ENCODE measurements around the gene LRP1. TPM values are rescaled to one million over a fixed set of nuclear protein-coding genes. Genes with fewer than 3 reads are reported as not detected.

LRP1 gene
- total RNA-seq, 1 donor from 2014 or later: 448 TPM

DNA sequence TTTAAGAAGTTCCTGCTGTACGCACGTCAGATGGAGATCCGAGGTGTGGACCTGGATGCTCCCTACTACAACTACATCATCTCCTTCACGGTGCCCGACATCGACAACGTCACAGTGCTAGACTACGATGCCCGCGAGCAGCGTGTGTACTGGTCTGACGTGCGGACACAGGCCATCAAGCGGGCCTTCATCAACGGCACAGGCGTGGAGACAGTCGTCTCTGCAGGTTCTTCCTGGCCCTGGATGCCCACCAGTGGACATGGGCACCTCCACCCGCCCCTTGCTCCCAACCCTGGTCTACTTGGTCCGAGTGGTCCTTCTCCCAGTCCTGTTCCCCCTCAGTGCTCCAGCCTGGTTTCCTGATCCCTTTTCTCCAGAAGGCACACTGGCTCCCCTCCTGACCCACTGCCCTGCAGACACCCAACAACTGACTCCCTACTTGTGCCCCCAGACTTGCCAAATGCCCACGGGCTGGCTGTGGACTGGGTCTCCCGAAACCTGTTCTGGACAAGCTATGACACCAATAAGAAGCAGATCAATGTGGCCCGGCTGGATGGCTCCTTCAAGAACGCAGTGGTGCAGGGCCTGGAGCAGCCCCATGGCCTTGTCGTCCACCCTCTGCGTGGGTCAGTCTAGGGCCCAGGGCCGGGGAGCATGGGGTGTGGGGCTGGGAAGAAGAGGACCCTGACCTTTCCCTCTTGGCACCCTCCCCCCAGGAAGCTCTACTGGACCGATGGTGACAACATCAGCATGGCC, 51.2 kb downstream of the LRP1 start:
- Mint-ChIP-seq H3K27ac (ENCODE audit: unreplicated experiment) (no peak overlapping the region), H3K4me3 (ENCODE audit: unreplicated experiment) (no peak overlapping the region)

DNA sequence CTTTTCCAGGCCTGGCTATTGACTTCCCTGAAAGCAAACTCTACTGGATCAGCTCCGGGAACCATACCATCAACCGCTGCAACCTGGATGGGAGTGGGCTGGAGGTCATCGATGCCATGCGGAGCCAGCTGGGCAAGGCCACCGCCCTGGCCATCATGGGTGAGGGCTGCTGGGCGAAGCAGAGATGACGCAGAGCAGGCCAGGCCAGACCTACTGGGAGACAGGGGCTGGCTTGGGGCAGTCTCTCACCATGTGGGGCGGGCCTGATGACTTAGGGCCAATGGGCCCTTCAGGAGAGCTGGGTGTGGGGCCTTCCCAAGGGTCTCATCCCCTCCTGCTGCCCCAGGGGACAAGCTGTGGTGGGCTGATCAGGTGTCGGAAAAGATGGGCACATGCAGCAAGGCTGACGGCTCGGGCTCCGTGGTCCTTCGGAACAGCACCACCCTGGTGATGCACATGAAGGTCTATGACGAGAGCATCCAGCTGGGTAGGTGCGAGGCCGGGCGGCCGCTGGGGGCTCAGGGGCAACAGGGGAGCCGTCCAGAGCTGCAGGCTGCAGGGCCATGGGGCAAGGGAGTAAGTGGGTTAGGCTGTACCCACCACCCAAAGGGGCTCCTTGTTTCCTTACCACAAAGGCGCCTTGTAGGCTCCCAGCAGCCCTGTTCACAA, 52.2 kb downstream of the LRP1 start:
- DNase-seq (ENCODE audit: low spot score): no peak
- TF ChIP-seq, protein P1, sequence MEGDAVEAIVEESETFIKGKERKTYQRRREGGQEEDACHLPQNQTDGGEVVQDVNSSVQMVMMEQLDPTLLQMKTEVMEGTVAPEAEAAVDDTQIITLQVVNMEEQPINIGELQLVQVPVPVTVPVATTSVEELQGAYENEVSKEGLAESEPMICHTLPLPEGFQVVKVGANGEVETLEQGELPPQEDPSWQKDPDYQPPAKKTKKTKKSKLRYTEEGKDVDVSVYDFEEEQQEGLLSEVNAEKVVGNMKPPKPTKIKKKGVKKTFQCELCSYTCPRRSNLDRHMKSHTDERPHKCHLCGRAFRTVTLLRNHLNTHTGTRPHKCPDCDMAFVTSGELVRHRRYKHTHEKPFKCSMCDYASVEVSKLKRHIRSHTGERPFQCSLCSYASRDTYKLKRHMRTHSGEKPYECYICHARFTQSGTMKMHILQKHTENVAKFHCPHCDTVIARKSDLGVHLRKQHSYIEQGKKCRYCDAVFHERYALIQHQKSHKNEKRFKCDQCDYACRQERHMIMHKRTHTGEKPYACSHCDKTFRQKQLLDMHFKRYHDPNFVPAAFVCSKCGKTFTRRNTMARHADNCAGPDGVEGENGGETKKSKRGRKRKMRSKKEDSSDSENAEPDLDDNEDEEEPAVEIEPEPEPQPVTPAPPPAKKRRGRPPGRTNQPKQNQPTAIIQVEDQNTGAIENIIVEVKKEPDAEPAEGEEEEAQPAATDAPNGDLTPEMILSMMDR (IDR thresholded peaks at IDR 0.05): no peak
- no peak overlapping the region for H3K27ac Mint-ChIP-seq (ENCODE audit: unreplicated experiment)
- peaks cover 54% of the 10 kb centered on the region for H3K36me3 Mint-ChIP-seq (ENCODE audit: low read depth)
- H3K9me3 Mint-ChIP-seq (ENCODE audit: low read depth): no peaks in the 10 kb centered on the region
- no peak overlapping the region for H3K4me3 Mint-ChIP-seq (ENCODE audit: unreplicated experiment)
- no peaks in the 10 kb centered on the region for H3K27me3 Mint-ChIP-seq (ENCODE audit: low read depth)
- peaks cover 5% of the 10 kb centered on the region for H3K4me1 Mint-ChIP-seq (ENCODE audit: low read depth)

More for the DNA sequence above, 51.2 kb downstream of the LRP1 start:
- H3K4me1 Mint-ChIP-seq (ENCODE audit: low read depth): peaks cover 5% of the 10 kb centered on the region
- H3K9me3 Mint-ChIP-seq (ENCODE audit: low read depth): no peaks in the 10 kb centered on the region
- TF ChIP-seq, protein P1 (IDR thresholded peaks at IDR 0.05): no peak
- DNase-seq (ENCODE audit: low spot score): no peak
- peaks cover 53% of the 10 kb centered on the region for H3K36me3 Mint-ChIP-seq (ENCODE audit: low read depth)
- no peaks in the 10 kb centered on the region for H3K27me3 Mint-ChIP-seq (ENCODE audit: low read depth)

DNA sequence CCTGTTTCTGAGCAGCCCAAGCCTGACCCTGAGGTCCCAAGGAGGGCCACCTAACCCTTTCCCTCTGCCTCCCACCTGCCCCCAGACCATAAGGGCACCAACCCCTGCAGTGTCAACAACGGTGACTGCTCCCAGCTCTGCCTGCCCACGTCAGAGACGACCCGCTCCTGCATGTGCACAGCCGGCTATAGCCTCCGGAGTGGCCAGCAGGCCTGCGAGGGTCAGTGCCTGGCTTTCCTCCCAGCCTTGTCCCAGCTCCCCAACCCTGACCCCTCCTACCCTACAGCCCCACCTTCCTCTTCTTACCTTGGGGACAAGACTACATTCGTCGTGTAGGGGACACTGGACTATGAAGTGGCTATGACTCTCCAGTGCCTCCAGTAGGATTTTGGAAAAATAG, 52.8 kb downstream of the LRP1 start:
- Mint-ChIP-seq H3K36me3 (ENCODE audit: low read depth) (peaks cover 49% of the 10 kb centered on the region), H3K4me3 (ENCODE audit: unreplicated experiment) (no peak overlapping the region), H3K27me3 (ENCODE audit: low read depth) (no peaks in the 10 kb centered on the region), H3K9me3 (ENCODE audit: low read depth) (no peaks in the 10 kb centered on the region), H3K27ac (ENCODE audit: unreplicated experiment) (no peak overlapping the region), H3K4me1 (ENCODE audit: low read depth) (peaks cover 5% of the 10 kb centered on the region)
- TF ChIP-seq, protein P1 (IDR thresholded peaks at IDR 0.05): no peak
- no peak for DNase-seq (ENCODE audit: low spot score)

DNA sequence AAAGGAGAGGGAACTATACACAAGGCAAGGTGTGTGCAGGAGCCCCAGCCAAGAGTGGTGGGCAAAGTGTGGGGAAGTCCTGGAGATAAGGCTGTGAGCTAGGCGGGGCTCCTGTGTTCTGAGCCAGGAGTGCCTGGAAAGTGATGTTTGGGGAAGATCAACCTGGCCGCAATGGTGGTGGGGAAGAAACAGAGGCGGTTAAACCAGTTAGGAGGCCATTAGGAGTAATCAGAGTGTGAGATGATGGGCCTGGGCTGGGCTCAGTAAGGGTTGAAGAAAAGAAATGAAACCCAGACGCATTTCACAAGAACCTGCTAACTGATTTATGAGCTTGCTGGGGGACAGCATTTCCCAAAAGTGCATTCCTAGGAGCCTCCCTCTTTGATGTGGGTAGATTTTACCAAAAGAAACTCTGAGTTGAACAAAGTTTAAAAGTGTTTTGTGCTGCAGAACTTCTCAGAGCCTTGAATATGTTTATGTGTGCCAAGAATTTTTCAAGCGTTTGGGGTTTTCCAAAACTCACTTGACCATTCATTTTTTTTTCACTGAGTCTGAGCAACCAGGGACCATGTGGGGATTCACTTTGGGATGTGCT, 53.4 kb downstream of the LRP1 start:
- H3K4me1 Mint-ChIP-seq (ENCODE audit: low read depth): peaks cover 5% of the 10 kb centered on the region
- no peaks in the 10 kb centered on the region for H3K9me3 Mint-ChIP-seq (ENCODE audit: low read depth)
- TF ChIP-seq, protein P1 (IDR thresholded peaks at IDR 0.05): no peak
- peaks cover 50% of the 10 kb centered on the region for H3K36me3 Mint-ChIP-seq (ENCODE audit: low read depth)
- H3K27ac Mint-ChIP-seq (ENCODE audit: unreplicated experiment): peak overlapping the region; percentile 42
- H3K4me3 Mint-ChIP-seq (ENCODE audit: unreplicated experiment): no peak overlapping the region
- no peaks in the 10 kb centered on the region for H3K27me3 Mint-ChIP-seq (ENCODE audit: low read depth)
- no peak for DNase-seq (ENCODE audit: low spot score)

DNA sequence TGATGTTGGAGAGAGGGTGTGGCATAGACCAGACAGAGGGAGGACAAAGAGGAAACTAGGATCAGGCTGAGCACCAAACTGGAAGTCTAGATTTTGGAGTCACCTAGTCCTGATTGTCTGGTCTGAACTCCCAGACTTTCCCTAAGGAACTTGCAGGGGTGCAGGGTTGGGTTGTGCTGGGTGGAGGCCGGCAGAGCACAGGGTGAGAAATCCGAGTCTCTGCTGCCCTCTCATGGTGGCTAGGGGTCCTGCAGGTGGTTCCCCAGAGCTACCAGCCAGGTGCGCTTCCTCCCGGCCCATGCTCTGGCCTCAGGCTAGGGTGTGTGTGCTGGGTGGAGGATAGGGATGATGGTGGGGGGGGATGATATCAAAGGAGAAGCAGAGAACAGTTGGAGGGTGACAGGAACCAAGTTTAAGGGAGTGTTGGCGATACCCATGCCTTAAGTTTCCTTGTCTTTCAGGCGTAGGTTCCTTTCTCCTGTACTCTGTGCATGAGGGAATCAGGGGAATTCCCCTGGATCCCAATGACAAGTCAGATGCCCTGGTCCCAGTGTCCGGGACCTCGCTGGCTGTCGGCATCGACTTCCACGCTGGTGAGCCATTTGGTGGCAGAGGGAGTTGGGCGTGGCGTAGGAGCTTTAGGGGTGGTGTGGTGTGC, 54.8 kb downstream of the LRP1 start:
- Mint-ChIP-seq H3K27me3 (ENCODE audit: low read depth) (no peaks in the 10 kb centered on the region), H3K9me3 (ENCODE audit: low read depth) (no peaks in the 10 kb centered on the region), H3K4me1 (ENCODE audit: low read depth) (peaks cover 5% of the 10 kb centered on the region), H3K4me3 (ENCODE audit: unreplicated experiment) (no peak overlapping the region), H3K27ac (ENCODE audit: unreplicated experiment) (peak overlapping the region; percentile 39), H3K36me3 (ENCODE audit: low read depth) (peaks cover 55% of the 10 kb centered on the region)
- no peak for DNase-seq (ENCODE audit: low spot score)
- TF ChIP-seq, protein P1 (IDR thresholded peaks at IDR 0.05): peak; percentile 91

Data from chondrocyte (in vitro differentiated cells).